A549 treated with DMSO at 1 μM for 4 hours (cell line): ENCODE data around the gene IMMP2L. TPM values are rescaled to one million over a fixed set of nuclear protein-coding genes. Genes with fewer than 3 reads are reported as not detected.

ENCODE experiments used
- total RNA-seq: library from RNA; stranded (reverse); fragments of 200-300 nt; extraction: Qiagen RNA extraction; gene quantifications from 5 replicates; pipeline ENCODE4 v1.2.3, GENCODE V29; 2022; ENCODE audit warnings: low read depth

The IMMP2L gene
- total RNA-seq = 16.5 to 21.5 TPM (median 16.7 TPM) in 5 replicates

DNA sequence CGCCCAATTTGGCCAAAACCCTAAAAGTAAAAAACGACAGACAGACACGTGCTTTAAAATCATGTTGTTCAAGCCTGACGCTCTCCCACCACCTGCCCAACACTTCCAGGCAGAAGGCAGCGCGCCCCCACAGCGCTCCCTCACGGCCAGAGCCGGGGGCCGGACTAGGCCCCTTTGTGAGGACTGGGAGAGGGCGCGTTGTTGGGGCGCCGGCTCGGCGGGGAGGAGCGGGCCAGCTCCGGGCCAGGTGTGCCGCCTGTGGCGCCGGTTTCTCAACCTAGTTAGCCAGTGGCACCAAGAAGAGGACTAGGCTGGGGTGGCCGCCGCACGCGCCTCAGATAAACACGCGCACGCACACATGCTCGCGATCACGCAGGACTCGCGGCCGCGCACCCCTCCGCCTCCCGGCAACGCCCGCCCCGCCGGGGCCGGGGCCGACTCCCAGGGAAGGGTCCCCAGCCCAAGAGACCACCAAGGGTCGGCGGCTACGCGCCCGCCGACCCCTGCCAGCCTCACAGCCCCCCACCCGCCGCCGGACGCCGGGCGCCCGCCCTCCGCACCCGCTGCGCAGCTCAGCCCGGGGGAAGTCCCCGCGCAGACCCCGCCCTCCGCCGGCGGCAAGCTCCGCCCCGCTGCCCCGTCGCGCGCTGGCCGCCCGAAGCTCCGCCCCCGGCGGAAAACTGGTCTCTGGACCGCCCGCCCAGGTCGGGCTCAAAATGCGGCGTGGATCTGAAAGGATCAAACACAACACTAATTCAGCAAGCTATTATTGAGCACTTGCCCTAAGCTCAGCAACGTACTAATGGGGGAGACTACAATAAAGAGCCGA, at the start of gene IMMP2L:
Gene IMMP2L (minus strand): TSS at position 589 of the 829 bp plus-strand sequence.

DNA sequence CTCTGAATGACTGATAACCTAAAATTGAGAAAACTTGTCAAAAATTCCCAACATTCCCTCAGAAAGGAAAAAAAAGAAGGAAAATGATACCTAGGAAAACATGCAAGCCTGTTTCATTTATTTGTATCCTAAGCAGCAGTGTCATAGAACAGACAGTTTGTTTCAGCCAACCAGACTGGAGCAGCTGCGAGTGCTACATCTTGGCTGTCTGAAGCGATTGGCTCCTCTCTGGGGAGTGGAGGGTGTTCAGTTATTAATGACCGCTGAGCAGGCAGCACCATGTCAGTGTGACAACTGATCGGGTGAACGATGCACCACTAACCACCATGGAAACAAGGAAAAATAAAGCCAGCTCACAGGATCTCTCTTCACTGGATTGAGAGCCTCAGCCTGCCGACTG, 471.4 kb downstream of the IMMP2L start, which contains the start of gene LRRN3:
Gene LRRN3 (plus strand): TSS at position 282 of the 400 bp plus-strand sequence. CDS start 31,646 bp downstream, outside the sequence.

